ENCODE results near the gene RASL12.
"Not testable (repeated sequence)": the region's sequence is repeated elsewhere in the genome, so short reads cannot be mapped to it uniquely, and the experiment has no call there.

The RASL12 gene

GRCh38 chr15:65057549-65057940 is 10.2 kb downstream of the RASL12 start:
- no peak for DNase-seq

GRCh38 chr15:65056868-65057548 is 10.8 kb downstream of the RASL12 start:
- no peak for DNase-seq

GRCh38 chr15:65056106-65056505 is 11.7 kb downstream of the RASL12 start:
- DNase-seq: peak in 23 of 58 donors; percentile 11 to 66 (median 30)

- no peak for DNase-seq
Measured at GRCh38 chr15:65055201-65055870, 12.5 kb downstream of the RASL12 start.

- peak in 52 of 58 donors; percentile 15 to 79 (median 56) for DNase-seq
Measured at GRCh38 chr15:65054333-65055200, 13.2 kb downstream of the RASL12 start.

GRCh38 chr15:65052956-65053355 is 14.8 kb downstream of the RASL12 start:
- DNase-seq: no peak

- DNase-seq: no peak
Measured at GRCh38 chr15:65051266-65051665, 16.5 kb downstream of the RASL12 start.

- DNase-seq: no peak
Measured at GRCh38 chr15:65050270-65050669, 17.5 kb downstream of the RASL12 start.

GRCh38 chr15:65049418-65049840 is 18.4 kb downstream of the RASL12 start:
- peak; percentile 43 to 94 (median 84) for DNase-seq

- no peak for DNase-seq
Measured at GRCh38 chr15:65048241-65048640, 19.6 kb downstream of the RASL12 start.

GRCh38 chr15:65044724-65045481 is 22.9 kb downstream of the RASL12 start, which contains the start of gene SLC51B:
Gene SLC51B (plus strand): TSS chr15:65045387. CDS start chr15:65050005, 4,618 bp downstream.
- no peak for DNase-seq

GRCh38 chr15:65044218-65044617 is 23.6 kb downstream of the RASL12 start:
- not testable (repeated sequence) for DNase-seq

GRCh38 chr15:65042776-65043327 is 24.9 kb downstream of the RASL12 start:
- no peak for DNase-seq

GRCh38 chr15:65041787-65042186 is 26.0 kb downstream of the RASL12 start:
- DNase-seq: no peak

- DNase-seq: no peak
Measured at GRCh38 chr15:65040461-65040860, 27.3 kb downstream of the RASL12 start.

GRCh38 chr15:65038836-65039235 is 29.0 kb downstream of the RASL12 start:
- no peak for DNase-seq

- no peak for DNase-seq
Measured at GRCh38 chr15:65038428-65038827, 29.4 kb downstream of the RASL12 start.

GRCh38 chr15:65037309-65037708 is 30.5 kb downstream of the RASL12 start:
- no peak for DNase-seq

- no peak for DNase-seq
Measured at GRCh38 chr15:65034719-65035118, 33.1 kb downstream of the RASL12 start.

- peak in 3 of 58 donors; percentile 11 to 53 (median 19) for DNase-seq
Measured at GRCh38 chr15:65033659-65034269, 34.0 kb downstream of the RASL12 start.

Measured in anterior cingulate cortex (tissue), 58 donors.